WTC11 (cell line): ENCODE measurements around the gene PCDHA8.

ENCODE experiments used
- CREM ChIP-seq: sonication (generic); formaldehyde crosslinking; IDR thresholded peaks from 2 replicates; pipeline ENCODE4 v1.8.1; 2022; ENCODE audit warnings: mild to moderate bottlenecking, missing genetic modification reagents, moderate library complexity
- CTCF ChIP-seq: fragments of 200-600 bp; IDR thresholded peaks from 2 replicates; pipeline ENCODE4 v1.8.0; 2022; ENCODE audit warnings: antibody characterized with exemption
- E2F1 ChIP-seq: sonication (generic); formaldehyde crosslinking; IDR thresholded peaks from 2 replicates; pipeline ENCODE4 v1.8.0; 2022; ENCODE audit warnings: mild to moderate bottlenecking, missing genetic modification reagents
- E2F4 ChIP-seq: sonication (generic); formaldehyde crosslinking; IDR thresholded peaks from 2 replicates; pipeline ENCODE4 v1.8.1; 2022; ENCODE audit warnings: low read depth, mild to moderate bottlenecking, moderate library complexity, missing genetic modification reagents, borderline replicate concordance
- ELF4 ChIP-seq: sonication (generic); formaldehyde crosslinking; IDR thresholded peaks from 2 replicates; pipeline ENCODE4 v1.8.1; 2022; ENCODE audit warnings: low read depth, mild to moderate bottlenecking, moderate library complexity, missing genetic modification reagents
- JAZF1 ChIP-seq: fragments of 250-450 bp; sonication (Bioruptor Pico); IDR thresholded peaks from 2 replicates; pipeline ENCODE4 v1.9.0; 2021; ENCODE audit warnings: moderate library complexity, mild to moderate bottlenecking, inconsistent platforms
- PRDM15 ChIP-seq: sonication (generic); formaldehyde crosslinking; IDR thresholded peaks from 2 replicates; pipeline ENCODE4 v1.8.0; 2022; ENCODE audit warnings: missing genetic modification reagents
- SP1 ChIP-seq: sonication (generic); formaldehyde crosslinking; conservative IDR thresholded peaks from 2 replicates; pipeline ENCODE4 v1.8.1; 2022; ENCODE audit warnings: missing genetic modification reagents
- TP53 ChIP-seq: sonication (generic); formaldehyde crosslinking; IDR thresholded peaks from 2 replicates; pipeline ENCODE4 v1.8.1; 2023; ENCODE audit warnings: mild to moderate bottlenecking, missing genetic modification reagents
- USF1 ChIP-seq: sonication (generic); formaldehyde crosslinking; IDR thresholded peaks from 2 replicates; pipeline ENCODE4 v1.8.0; 2022; ENCODE audit warnings: mild to moderate bottlenecking, missing genetic modification reagents
- USF2 ChIP-seq: sonication (generic); formaldehyde crosslinking; IDR thresholded peaks from 2 replicates; pipeline ENCODE4 v1.8.1; 2023; ENCODE audit warnings: mild to moderate bottlenecking, missing genetic modification reagents, moderate library complexity
- ZNF232 ChIP-seq: sonication (generic); formaldehyde crosslinking; IDR thresholded peaks from 2 replicates; pipeline ENCODE4 v1.8.0; 2022; ENCODE audit warnings: mild to moderate bottlenecking, missing genetic modification reagents
- ZNF263 ChIP-seq: sonication (generic); formaldehyde crosslinking; IDR thresholded peaks from 2 replicates; pipeline ENCODE4 v1.8.1; 2022; ENCODE audit warnings: low read depth, mild to moderate bottlenecking, moderate library complexity, missing genetic modification reagents

GRCh38 chr5:140835622-140836510 is 5.1 kb upstream of the PCDHA8 start:
- no peak for TF ChIP-seq CTCF
- TF ChIP-seq SP1: no peak
- no peak for TF ChIP-seq USF2 (CRISPR knock-in tag)
- TF ChIP-seq ZNF232 (CRISPR knock-in tag): no peak
- TF ChIP-seq ZNF263: no peak
- no peak for TF ChIP-seq USF1 (CRISPR knock-in tag)
- no peak for TF ChIP-seq CREM
- TF ChIP-seq PRDM15: no peak
- no peak for TF ChIP-seq E2F1 (CRISPR knock-in tag)
- TF ChIP-seq E2F4 (CRISPR knock-in tag): no peak
- TF ChIP-seq TP53 (CRISPR knock-in tag): no peak
- TF ChIP-seq JAZF1 (CRISPR knock-in tag): no peak
- TF ChIP-seq ELF4 (CRISPR knock-in tag): no peak
